ENCODE data around the gene RBM47. TPM values are rescaled to one million over a fixed set of nuclear protein-coding genes. Genes with fewer than 3 reads are reported as not detected.
A peak's percentile ranks its signal among the peaks of the same experiment; 100 is the strongest.
"Not testable (repeated sequence)": the region's sequence is repeated elsewhere in the genome, so short reads cannot be mapped to it uniquely, and the experiment has no call there.

RBM47 gene
- total RNA-seq, 1 donor from 2014 or later, result 4.7 TPM

GRCh38 chr4:40573593-40574311 is 55.9 kb downstream of the RBM47 start:
- ATAC-seq, result no peak
- intact Hi-C loops (cut with DNase I), result no loop called here
- DNase-seq (ENCODE audit: missing footprints), result no peak

GRCh38 chr4:40572692-40573310 is 56.9 kb downstream of the RBM47 start:
- intact Hi-C loops (cut with DNase I), result no loop called here
- ATAC-seq, result no peak
- no peak for DNase-seq (ENCODE audit: missing footprints)

DNA sequence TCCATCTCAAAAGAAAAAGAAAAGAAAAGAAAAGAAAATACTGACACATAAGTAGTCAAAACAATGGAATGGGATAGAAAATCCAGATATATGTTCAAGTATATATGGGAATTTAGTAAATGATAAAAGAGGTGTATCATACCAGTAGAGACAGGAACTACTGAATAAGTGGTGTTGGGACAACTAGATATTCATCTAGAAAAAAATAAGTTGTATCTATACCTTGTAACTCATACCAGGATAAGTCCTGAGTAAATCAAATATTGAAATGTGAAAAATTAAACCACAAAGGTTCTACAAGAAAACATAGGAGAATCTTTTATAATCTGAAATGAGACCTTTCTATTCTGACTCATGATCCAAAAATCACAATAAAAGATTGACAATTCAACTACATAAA is 58.5 kb downstream of the RBM47 start:
- ATAC-seq (no peak), DNase-seq (ENCODE audit: missing footprints) (no peak)
- intact Hi-C loops (cut with DNase I), result no loop called here

- ATAC-seq, result no peak
- intact Hi-C loops (cut with DNase I), result no loop called here
- DNase-seq (ENCODE audit: missing footprints), result no peak
Observed at GRCh38 chr4:40570348-40571077, 59.2 kb downstream of the RBM47 start.

GRCh38 chr4:40564815-40565483 is 64.7 kb downstream of the RBM47 start:
- intact Hi-C loops (cut with DNase I), result no loop called here
- ATAC-seq (no peak), DNase-seq (ENCODE audit: missing footprints) (no peak)

DNA sequence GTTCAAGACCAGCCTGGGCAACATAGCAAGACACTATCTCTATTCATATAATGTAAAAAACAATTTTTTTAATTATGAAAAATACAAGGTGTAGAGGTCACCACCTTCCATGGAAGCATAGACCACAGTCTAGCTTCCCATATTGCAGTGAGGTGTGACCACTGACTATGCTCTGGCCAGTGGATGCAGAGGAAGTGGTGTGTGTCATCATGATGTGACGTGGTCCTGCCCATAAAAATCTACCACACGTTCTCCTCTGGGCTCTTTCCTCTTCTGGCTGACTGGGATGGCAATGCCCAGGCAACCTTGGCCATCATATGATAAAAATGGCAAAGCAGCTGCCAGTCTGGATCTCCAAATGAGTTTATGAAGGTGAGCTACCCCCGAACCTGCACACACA is 65.7 kb downstream of the RBM47 start:
- DNase-seq (ENCODE audit: missing footprints) (no peak), ATAC-seq (peak; percentile 45)
- intact Hi-C loops (cut with DNase I), result no loop called here

DNA sequence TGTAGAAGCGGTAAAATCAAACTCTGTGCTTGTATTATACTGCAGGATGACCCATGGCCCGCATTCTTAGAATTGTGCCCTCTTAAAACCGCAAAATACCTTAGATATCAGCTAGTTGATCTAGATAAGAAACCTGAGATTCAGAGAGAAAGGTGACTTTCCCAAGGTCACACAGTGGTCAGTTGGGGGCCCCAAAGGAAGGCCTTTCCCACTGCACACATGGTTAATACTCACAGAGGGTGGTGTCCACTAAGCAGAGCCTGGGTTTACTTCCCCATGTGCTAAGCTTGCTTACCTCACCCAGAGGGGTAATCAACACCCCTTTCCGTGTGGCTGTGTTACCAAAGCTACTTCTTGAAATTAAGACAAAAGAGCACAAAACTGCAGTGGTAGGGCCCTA is 66.3 kb downstream of the RBM47 start:
- intact Hi-C loops (cut with DNase I), result no loop called here
- no peak for DNase-seq (ENCODE audit: missing footprints)
- ATAC-seq, result no peak

DNA sequence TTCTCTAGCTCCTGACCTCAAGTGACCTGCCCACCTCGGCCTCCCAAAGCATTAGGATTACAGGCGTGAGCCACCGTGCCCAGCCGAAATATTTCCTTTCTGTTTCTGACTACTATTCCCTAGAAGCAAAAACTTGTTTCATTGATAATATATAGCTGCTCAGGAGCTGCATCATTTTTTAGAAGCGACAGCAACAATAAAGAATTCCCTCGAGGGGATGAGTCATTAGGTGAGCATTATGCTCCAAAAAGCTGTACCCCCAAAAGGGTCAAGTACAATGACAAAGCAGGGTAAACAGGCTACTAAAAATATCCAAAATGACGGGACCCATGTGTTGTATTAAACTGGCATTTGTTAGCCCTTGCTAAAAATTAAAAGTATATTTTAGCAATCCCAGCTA is 67.0 kb downstream of the RBM47 start:
- intact Hi-C loops (cut with DNase I), result no loop called here
- no peak for DNase-seq (ENCODE audit: missing footprints)
- no peak for ATAC-seq

DNA sequence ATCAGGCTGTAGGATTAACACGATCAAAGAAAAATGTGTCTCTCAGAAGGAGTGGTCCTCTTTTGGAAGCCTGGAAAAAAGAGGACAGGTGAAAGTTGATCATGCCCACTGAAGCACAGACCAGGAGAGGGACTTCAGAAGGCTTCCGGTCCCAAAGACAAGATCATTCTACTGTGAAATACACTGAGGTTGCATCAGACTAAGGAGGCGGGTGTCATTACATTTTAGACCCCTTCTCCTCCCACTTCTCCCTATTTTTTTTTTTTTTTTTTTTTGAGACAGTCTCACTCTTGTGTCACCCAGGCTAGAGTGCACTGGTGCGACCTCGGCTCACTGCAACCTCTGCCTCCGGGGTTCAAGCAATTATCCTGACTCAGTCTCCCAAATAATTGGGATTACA is 67.5 kb downstream of the RBM47 start:
- DNase-seq (ENCODE audit: missing footprints) (no peak), ATAC-seq (no peak)
- intact Hi-C loops (cut with DNase I), result no loop called here

GRCh38 chr4:40561543-40562177 is 68.0 kb downstream of the RBM47 start:
- DNase-seq (ENCODE audit: missing footprints); ATAC-seq; intact Hi-C loops (cut with DNase I): not testable (repeated sequence)

GRCh38 chr4:40559585-40560465 is 69.8 kb downstream of the RBM47 start:
- DNase-seq (ENCODE audit: missing footprints) (no peak), ATAC-seq (peak; percentile 63)
- intact Hi-C loops (cut with DNase I), result no loop called here

- ATAC-seq, result no peak
- intact Hi-C loops (cut with DNase I), result no loop called here
- DNase-seq (ENCODE audit: missing footprints), result no peak
Observed at GRCh38 chr4:40557736-40558135, 71.9 kb downstream of the RBM47 start.

DNA sequence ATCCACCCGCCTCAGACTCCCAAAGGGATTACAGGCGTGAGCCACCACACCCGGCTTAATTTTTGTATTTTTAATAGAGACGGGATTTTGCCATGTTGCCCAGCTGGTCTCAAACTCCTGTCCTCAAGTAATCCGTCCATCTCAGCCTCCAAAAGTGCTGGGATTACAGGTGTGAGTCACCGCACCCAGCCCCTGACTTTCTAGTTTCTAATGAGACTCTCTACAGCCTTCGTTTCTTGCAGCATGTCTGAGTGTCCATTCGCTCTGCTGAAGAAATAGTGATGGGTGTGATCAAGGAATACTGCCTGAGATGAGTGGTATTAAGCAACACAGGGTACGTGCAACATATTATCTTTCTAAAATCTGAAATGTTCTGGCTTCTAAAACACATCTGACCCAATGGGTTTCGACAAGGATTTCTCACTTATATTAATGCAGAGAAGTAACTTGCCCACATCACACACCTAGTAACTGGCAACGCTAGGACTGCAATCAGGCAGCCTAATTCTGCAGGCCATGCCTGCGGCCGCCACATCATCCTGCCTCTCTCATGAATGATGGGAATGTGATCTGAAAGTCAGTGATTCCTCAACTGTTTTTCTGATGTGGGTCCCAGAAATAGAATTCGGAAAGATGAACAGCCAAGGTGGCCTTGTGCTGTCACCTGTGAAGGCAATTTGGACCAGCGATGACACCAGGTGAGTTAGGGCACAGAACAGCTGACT is 74.3 kb downstream of the RBM47 start:
- intact Hi-C loops (cut with DNase I), result no loop called here
- no peak for DNase-seq (ENCODE audit: missing footprints)
- no peak for ATAC-seq

DNA sequence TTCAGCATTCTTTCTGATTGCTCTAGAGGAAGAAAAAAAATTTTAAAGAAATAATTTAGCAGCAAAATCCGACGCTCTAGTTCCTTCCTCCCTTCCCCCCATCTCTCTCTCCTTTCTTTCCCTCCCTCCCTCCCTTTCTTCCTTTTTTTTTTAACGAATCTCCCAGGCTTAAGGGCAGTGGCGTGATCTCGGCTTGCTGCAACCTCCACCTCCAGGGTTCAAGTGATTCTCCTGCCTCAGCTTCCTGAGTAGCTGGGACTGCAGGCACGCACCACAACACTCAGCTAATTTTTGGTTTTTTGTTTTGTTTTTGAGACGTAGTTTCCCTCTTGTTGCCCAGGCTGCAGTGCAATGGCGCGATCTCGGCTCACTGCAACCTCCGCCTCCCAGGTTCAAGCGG is 75.0 kb downstream of the RBM47 start:
- DNase-seq (ENCODE audit: missing footprints); intact Hi-C loops (cut with DNase I); ATAC-seq: not testable (repeated sequence)

DNA sequence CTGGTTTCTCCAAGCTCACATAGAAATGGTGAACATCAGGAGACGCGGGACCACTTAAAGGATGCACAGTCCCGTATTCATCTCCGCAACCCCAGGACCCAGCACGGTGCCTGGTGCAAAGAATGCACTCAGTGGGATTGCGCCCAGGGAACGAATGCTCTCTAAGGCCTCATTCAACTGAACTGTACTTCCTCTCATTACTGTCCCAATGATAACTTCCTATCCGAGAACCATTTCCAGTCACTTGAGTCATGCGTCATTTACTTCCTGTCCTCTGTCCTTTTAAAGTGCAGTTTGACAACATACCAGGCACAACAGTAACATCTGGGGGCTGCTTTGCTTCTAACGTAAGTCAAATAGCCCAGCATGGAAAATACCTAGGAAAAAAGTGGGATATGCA is 75.7 kb downstream of the RBM47 start:
- intact Hi-C loops (cut with DNase I), result no loop called here
- DNase-seq (ENCODE audit: missing footprints) (no peak), ATAC-seq (peak; percentile 68)

DNA sequence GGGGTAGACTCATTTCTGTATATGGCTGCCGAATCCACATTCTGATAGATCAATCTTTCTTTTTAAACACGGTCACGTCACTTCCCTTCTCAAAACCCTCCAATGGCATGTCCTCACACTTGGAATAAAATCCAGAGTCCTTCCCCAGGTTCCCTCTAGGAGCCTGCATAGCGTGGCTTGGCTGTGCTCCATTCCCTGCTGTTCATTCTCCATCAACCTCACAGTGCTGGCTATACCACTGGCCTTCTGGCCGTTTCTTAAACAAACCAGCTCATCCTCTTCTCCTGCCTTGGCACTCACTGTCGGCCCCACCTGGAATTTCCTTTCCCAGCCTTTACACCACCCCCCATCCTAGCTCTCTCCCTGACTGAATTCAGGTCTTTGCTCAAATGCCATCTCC is 77.1 kb downstream of the RBM47 start:
- no peak for ATAC-seq
- DNase-seq (ENCODE audit: missing footprints), result no peak
- intact Hi-C loops (cut with DNase I), result no loop called here

- intact Hi-C loops (cut with DNase I); DNase-seq (ENCODE audit: missing footprints); ATAC-seq: not testable (repeated sequence)
Observed at GRCh38 chr4:40551568-40552136, 78.0 kb downstream of the RBM47 start.
